Muscle layer of colon (tissue), 2 donors: ENCODE data around the gene HERPUD2.
"Not testable (repeated sequence)": the region's sequence is repeated elsewhere in the genome, so short reads cannot be mapped to it uniquely, and the experiment has no call there.

Source experiments
- H3K27ac ChIP-seq: one replicate; pipeline ENCODE4 v1.7.0; 2013; ENCODE audit warnings: low read depth, mild to moderate bottlenecking, low read length, moderate library complexity
- H3K27me3 ChIP-seq, 2 donors: one replicate each; pipeline ENCODE4 v1.7.0; 2013; ENCODE audit warnings: low read length in 2 of 2, mild to moderate bottlenecking in 2 of 2; ENCODE audit not compliant: insufficient read depth in 2 of 2, control insufficient read depth in 1 of 2
- H3K36me3 ChIP-seq: one replicate; pipeline ENCODE4 v1.7.0; 2013; ENCODE audit warnings: mild to moderate bottlenecking, low read length; ENCODE audit not compliant: insufficient read depth
- H3K4me1 ChIP-seq: one replicate; pipeline ENCODE4 v1.7.0; 2013; ENCODE audit warnings: mild to moderate bottlenecking, low read length; ENCODE audit not compliant: insufficient read depth
- H3K4me3 ChIP-seq, 2 donors: one replicate each; pipeline ENCODE4 v1.7.0; 2013; ENCODE audit warnings: low read length in 2 of 2, low read depth in 1 of 2, mild to moderate bottlenecking in 1 of 2, moderate library complexity in 1 of 2
- H3K9ac ChIP-seq: one replicate; pipeline ENCODE4 v1.7.0; 2013; ENCODE audit warnings: low read length
- H3K9me3 ChIP-seq: one replicate; pipeline ENCODE4 v1.7.0; 2013; ENCODE audit warnings: mild to moderate bottlenecking, low read length
- donor health status: abdominal sarcoma.
- donor health status: Adenocarcinoma of cecum.

Gene HERPUD2

GRCh38 chr7:35695987-35696386, 1.1 kb upstream of the HERPUD2 start:
- Histone ChIP-seq H3K27me3 (no peaks in the 10 kb centered on the region), H3K27ac (no peak overlapping the region), H3K4me3 (peak overlapping the region; percentile 43 to 97), H3K9me3 (no peaks in the 10 kb centered on the region), H3K4me1 (peaks cover 42% of the 10 kb centered on the region), H3K9ac (no peak overlapping the region), H3K36me3 (no peaks in the 10 kb centered on the region)

GRCh38 chr7:35695473-35695850, 527 bp upstream of the HERPUD2 start:
- H3K27me3 ChIP-seq: no peaks in the 10 kb centered on the region
- H3K9ac ChIP-seq: peak overlapping the region; percentile 47
- peak overlapping the region; percentile 43 to 97 for H3K4me3 ChIP-seq
- peaks cover 46% of the 10 kb centered on the region for H3K4me1 ChIP-seq
- H3K27ac ChIP-seq: peak overlapping the region; percentile 81
- no peaks in the 10 kb centered on the region for H3K36me3 ChIP-seq
- no peaks in the 10 kb centered on the region for H3K9me3 ChIP-seq

GRCh38 chr7:35694161-35694783, 663 bp downstream of the HERPUD2 start:
- H3K4me1 ChIP-seq: peaks cover 58% of the 10 kb centered on the region
- H3K27ac ChIP-seq: peak overlapping the region; percentile 81
- no peaks in the 10 kb centered on the region for H3K36me3 ChIP-seq
- H3K9ac ChIP-seq: peak overlapping the region; percentile 95
- H3K27me3 ChIP-seq: no peaks in the 10 kb centered on the region
- H3K9me3 ChIP-seq: no peaks in the 10 kb centered on the region
- peak overlapping the region; percentile 43 to 97 for H3K4me3 ChIP-seq

- Histone ChIP-seq H3K27ac (no peak overlapping the region), H3K4me1 (peaks cover 63% of the 10 kb centered on the region), H3K36me3 (no peaks in the 10 kb centered on the region), H3K4me3 (peak overlapping the region; percentile 14 to 60), H3K27me3 (no peaks in the 10 kb centered on the region), H3K9ac (no peak overlapping the region), H3K9me3 (no peaks in the 10 kb centered on the region)
Measured at GRCh38 chr7:35691827-35692307, 3.1 kb downstream of the HERPUD2 start.

- no peaks in the 10 kb centered on the region for H3K9me3 ChIP-seq
- no peaks in the 10 kb centered on the region for H3K36me3 ChIP-seq
- H3K4me1 ChIP-seq: peaks cover 62% of the 10 kb centered on the region
- no peak overlapping the region for H3K9ac ChIP-seq
- H3K4me3 ChIP-seq: peak overlapping the region; percentile 14 to 60
- H3K27ac ChIP-seq: no peak overlapping the region
- H3K27me3 ChIP-seq: no peaks in the 10 kb centered on the region
Measured at GRCh38 chr7:35691366-35691765, 3.6 kb downstream of the HERPUD2 start.

GRCh38 chr7:35690614-35691013, 4.3 kb downstream of the HERPUD2 start:
- not testable (repeated sequence) for H3K27ac ChIP-seq, H3K4me3 ChIP-seq, H3K36me3 ChIP-seq, H3K9me3 ChIP-seq, H3K9ac ChIP-seq, H3K27me3 ChIP-seq
- peaks cover 55% of the 10 kb centered on the region for H3K4me1 ChIP-seq

GRCh38 chr7:35685781-35686180, 9.2 kb downstream of the HERPUD2 start:
- Histone ChIP-seq H3K4me1 (peaks cover 23% of the 10 kb centered on the region), H3K27me3 (no peaks in the 10 kb centered on the region), H3K27ac (no peak overlapping the region), H3K9me3 (no peaks in the 10 kb centered on the region), H3K36me3 (no peaks in the 10 kb centered on the region), H3K4me3 (no peak overlapping the region), H3K9ac (no peak overlapping the region)

- no peak overlapping the region for H3K4me3 ChIP-seq
- no peaks in the 10 kb centered on the region for H3K9me3 ChIP-seq
- no peak overlapping the region for H3K9ac ChIP-seq
- peaks cover 20% of the 10 kb centered on the region for H3K4me1 ChIP-seq
- no peak overlapping the region for H3K27ac ChIP-seq
- H3K27me3 ChIP-seq: no peaks in the 10 kb centered on the region
- H3K36me3 ChIP-seq: no peaks in the 10 kb centered on the region
Measured at GRCh38 chr7:35681231-35682029, 13.5 kb downstream of the HERPUD2 start.

- Histone ChIP-seq H3K4me3 (no peak overlapping the region), H3K9me3 (no peaks in the 10 kb centered on the region), H3K9ac (no peak overlapping the region), H3K4me1 (peaks cover 20% of the 10 kb centered on the region), H3K36me3 (no peaks in the 10 kb centered on the region), H3K27me3 (no peaks in the 10 kb centered on the region), H3K27ac (no peak overlapping the region)
Measured at GRCh38 chr7:35680403-35681013, 14.4 kb downstream of the HERPUD2 start.

GRCh38 chr7:35677582-35678356, 17.2 kb downstream of the HERPUD2 start:
- Histone ChIP-seq H3K9me3 (no peaks in the 10 kb centered on the region), H3K27ac (no peak overlapping the region), H3K4me3 (no peak overlapping the region), H3K27me3 (no peaks in the 10 kb centered on the region), H3K9ac (no peak overlapping the region), H3K36me3 (no peaks in the 10 kb centered on the region), H3K4me1 (peaks cover 20% of the 10 kb centered on the region)

GRCh38 chr7:35676211-35676610, 18.7 kb downstream of the HERPUD2 start:
- Histone ChIP-seq H3K9ac (no peak overlapping the region), H3K27me3 (no peaks in the 10 kb centered on the region), H3K27ac (no peak overlapping the region), H3K36me3 (no peaks in the 10 kb centered on the region), H3K4me3 (no peak overlapping the region), H3K9me3 (no peaks in the 10 kb centered on the region), H3K4me1 (peaks cover 18% of the 10 kb centered on the region)
